GM19099 (cell line): ENCODE data around the gene PTPN23.

Experiments
- POLR2A ChIP-seq: IDR thresholded peaks from 3 replicates; pipeline ENCODE4 v1.6.1; 2011; ENCODE audit warnings: low read depth; ENCODE audit not compliant: insufficient read length; ENCODE audit errors: extremely low read depth

The PTPN23 gene

GRCh38 chr3:47385007-47385406 is 4.2 kb downstream of the PTPN23 start:
- no peak for TF ChIP-seq POLR2A

- no peak for TF ChIP-seq POLR2A
Measured at GRCh38 chr3:47385796-47386195, 5.0 kb downstream of the PTPN23 start.

GRCh38 chr3:47392933-47393332 is 12.1 kb downstream of the PTPN23 start:
- TF ChIP-seq POLR2A = no peak

- no peak for TF ChIP-seq POLR2A
Measured at GRCh38 chr3:47394140-47394870, 13.5 kb downstream of the PTPN23 start.

- TF ChIP-seq POLR2A = no peak
Measured at GRCh38 chr3:47394881-47395280, 14.1 kb downstream of the PTPN23 start.

- TF ChIP-seq POLR2A = no peak
Measured at GRCh38 chr3:47398228-47398627, 17.4 kb downstream of the PTPN23 start.

- no peak for TF ChIP-seq POLR2A
Measured at GRCh38 chr3:47399016-47399415, 18.2 kb downstream of the PTPN23 start.

- TF ChIP-seq POLR2A = no peak
Measured at GRCh38 chr3:47399531-47400270, 18.9 kb downstream of the PTPN23 start.

- TF ChIP-seq POLR2A = no peak
Measured at GRCh38 chr3:47404431-47404876, 23.6 kb downstream of the PTPN23 start.

- no peak for TF ChIP-seq POLR2A
Measured at GRCh38 chr3:47404955-47405790, 24.4 kb downstream of the PTPN23 start.

GRCh38 chr3:47405820-47406761 is 25.3 kb downstream of the PTPN23 start:
- TF ChIP-seq POLR2A = no peak

GRCh38 chr3:47406762-47407149 is 25.9 kb downstream of the PTPN23 start:
- TF ChIP-seq POLR2A = no peak

- TF ChIP-seq POLR2A = no peak
Measured at GRCh38 chr3:47407237-47407636, 26.4 kb downstream of the PTPN23 start.
